RWPE2 (cell line): ENCODE data around the gene PLCG2.

Source experiments
- ATAC-seq: fragments of 200-7000 bp; cut with Tn5 transposase; 3 replicates; pipeline ENCODE4 v1.9.1; 2021; ENCODE audit warnings: low read depth
- DNase-seq: peaks from one replicate; pipeline ENCODE4 v3.0.0-alpha.2; 2020; ENCODE audit warnings: low spot score
- H3K27ac ChIP-seq: fragments of 450-650 bp; 2 replicates; pipeline ENCODE4 v1.5.1; 2017; ENCODE audit warnings: mild to moderate bottlenecking; ENCODE audit not compliant: poor library complexity, severe bottlenecking
- H3K27me3 ChIP-seq: fragments of 250-450 bp; sonication (Bioruptor Pico); 2 replicates; pipeline ENCODE4 v1.5.1; 2021; ENCODE audit warnings: mild to moderate bottlenecking, moderate library complexity; ENCODE audit not compliant: insufficient read depth, poor library complexity, severe bottlenecking
- H3K36me3 ChIP-seq: fragments of 250-450 bp; sonication (Bioruptor Pico); 2 replicates; pipeline ENCODE4 v1.5.1; 2020; ENCODE audit warnings: low read depth, mild to moderate bottlenecking, moderate library complexity
- H3K4me1 ChIP-seq: fragments of 250-450 bp; sonication (Bioruptor Pico); 2 replicates; pipeline ENCODE4 v1.5.1; 2021; ENCODE audit warnings: mild to moderate bottlenecking, moderate library complexity; ENCODE audit not compliant: insufficient read depth, poor library complexity, severe bottlenecking
- H3K4me3 ChIP-seq: fragments of 250-450 bp; sonication (Bioruptor Pico); 2 replicates; pipeline ENCODE4 v1.5.1; 2021; ENCODE audit warnings: mild to moderate bottlenecking, moderate library complexity; ENCODE audit not compliant: severe bottlenecking
- H3K9me3 ChIP-seq: fragments of 250-450 bp; sonication (Bioruptor Pico); 2 replicates; pipeline ENCODE4 v1.5.1; 2021; ENCODE audit warnings: mild to moderate bottlenecking, moderate library complexity; ENCODE audit not compliant: severe bottlenecking
- TF ChIP-seq, protein P1 (sequence below): fragments of 450-650 bp; IDR thresholded peaks from one replicate; pipeline ENCODE4 v1.5.1; 2017; ENCODE audit warnings: mild to moderate bottlenecking, moderate library complexity; ENCODE audit not compliant: poor library complexity, severe bottlenecking

PLCG2 gene

GRCh38 chr16:81785138-81785924 lies 6.2 kb downstream of the PLCG2 start:
- no peak for DNase-seq
- TF ChIP-seq, protein P1, sequence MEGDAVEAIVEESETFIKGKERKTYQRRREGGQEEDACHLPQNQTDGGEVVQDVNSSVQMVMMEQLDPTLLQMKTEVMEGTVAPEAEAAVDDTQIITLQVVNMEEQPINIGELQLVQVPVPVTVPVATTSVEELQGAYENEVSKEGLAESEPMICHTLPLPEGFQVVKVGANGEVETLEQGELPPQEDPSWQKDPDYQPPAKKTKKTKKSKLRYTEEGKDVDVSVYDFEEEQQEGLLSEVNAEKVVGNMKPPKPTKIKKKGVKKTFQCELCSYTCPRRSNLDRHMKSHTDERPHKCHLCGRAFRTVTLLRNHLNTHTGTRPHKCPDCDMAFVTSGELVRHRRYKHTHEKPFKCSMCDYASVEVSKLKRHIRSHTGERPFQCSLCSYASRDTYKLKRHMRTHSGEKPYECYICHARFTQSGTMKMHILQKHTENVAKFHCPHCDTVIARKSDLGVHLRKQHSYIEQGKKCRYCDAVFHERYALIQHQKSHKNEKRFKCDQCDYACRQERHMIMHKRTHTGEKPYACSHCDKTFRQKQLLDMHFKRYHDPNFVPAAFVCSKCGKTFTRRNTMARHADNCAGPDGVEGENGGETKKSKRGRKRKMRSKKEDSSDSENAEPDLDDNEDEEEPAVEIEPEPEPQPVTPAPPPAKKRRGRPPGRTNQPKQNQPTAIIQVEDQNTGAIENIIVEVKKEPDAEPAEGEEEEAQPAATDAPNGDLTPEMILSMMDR: no peak
- no peaks in the 10 kb centered on the region for H3K9me3 ChIP-seq
- H3K27me3 ChIP-seq: peaks cover 4% of the 10 kb centered on the region
- no peaks in the 10 kb centered on the region for H3K36me3 ChIP-seq
- H3K4me1 ChIP-seq: no peaks in the 10 kb centered on the region
- no peak overlapping the region for H3K27ac ChIP-seq
- H3K4me3 ChIP-seq: no peak overlapping the region
- ATAC-seq: no peak

- DNase-seq: no peak
- Histone ChIP-seq H3K9me3 (no peaks in the 10 kb centered on the region), H3K4me3 (no peak overlapping the region), H3K27me3 (no peaks in the 10 kb centered on the region), H3K27ac (no peak overlapping the region), H3K36me3 (no peaks in the 10 kb centered on the region), H3K4me1 (no peaks in the 10 kb centered on the region)
- peak; percentile 42; the same call in 1 of the 3 replicates for ATAC-seq
- TF ChIP-seq, protein P1: no peak
Observed at GRCh38 chr16:81786321-81786720, 7.2 kb downstream of the PLCG2 start.

DNA sequence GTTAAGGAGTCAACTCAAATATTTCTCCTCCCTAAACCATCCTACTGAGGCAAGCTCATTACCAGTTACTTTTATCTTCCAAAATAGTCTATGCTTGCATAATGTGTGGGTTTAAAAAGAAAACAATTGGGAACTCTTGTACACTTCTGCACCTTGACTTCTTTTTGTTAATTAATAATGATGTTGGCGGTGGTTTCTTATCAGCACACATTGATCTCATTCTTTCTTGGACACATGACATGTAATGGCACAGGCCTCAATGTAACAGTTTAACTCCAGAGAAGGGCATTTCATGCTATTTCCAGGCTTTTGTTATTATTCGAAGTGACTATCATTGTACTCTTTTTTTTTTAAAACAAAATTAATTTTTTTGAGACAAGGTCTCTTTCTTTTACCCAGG lies 7.8 kb downstream of the PLCG2 start:
- DNase-seq (no peak), ATAC-seq (no peak)
- Histone ChIP-seq H3K4me1 (no peaks in the 10 kb centered on the region), H3K9me3 (no peaks in the 10 kb centered on the region), H3K36me3 (no peaks in the 10 kb centered on the region), H3K4me3 (no peak overlapping the region), H3K27me3 (no peaks in the 10 kb centered on the region), H3K27ac (no peak overlapping the region)
- TF ChIP-seq, protein P1: no peak

DNA sequence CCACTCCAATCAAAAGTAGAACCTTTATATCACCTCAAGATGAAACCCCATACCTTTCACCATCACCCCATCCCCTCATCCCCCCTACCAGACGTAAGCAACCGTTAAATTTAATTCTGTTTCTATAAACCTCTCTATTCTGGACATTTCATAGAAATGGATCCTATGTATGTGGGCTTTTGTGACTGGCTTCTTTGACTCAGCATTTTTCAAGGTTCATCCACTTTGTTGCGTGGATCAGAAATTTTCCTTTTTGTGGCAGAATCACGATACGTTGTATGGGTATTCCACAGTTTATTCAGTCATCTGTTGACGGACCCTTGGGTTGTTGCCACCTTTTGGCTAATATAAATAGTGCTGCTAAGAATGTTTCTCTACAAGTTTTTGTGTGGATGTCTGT lies 8.6 kb downstream of the PLCG2 start:
- Histone ChIP-seq H3K27ac (no peak overlapping the region), H3K36me3 (no peaks in the 10 kb centered on the region), H3K4me3 (no peak overlapping the region), H3K9me3 (no peaks in the 10 kb centered on the region), H3K4me1 (no peaks in the 10 kb centered on the region), H3K27me3 (no peaks in the 10 kb centered on the region)
- TF ChIP-seq, protein P1: no peak
- DNase-seq: no peak
- ATAC-seq: no peak

DNA sequence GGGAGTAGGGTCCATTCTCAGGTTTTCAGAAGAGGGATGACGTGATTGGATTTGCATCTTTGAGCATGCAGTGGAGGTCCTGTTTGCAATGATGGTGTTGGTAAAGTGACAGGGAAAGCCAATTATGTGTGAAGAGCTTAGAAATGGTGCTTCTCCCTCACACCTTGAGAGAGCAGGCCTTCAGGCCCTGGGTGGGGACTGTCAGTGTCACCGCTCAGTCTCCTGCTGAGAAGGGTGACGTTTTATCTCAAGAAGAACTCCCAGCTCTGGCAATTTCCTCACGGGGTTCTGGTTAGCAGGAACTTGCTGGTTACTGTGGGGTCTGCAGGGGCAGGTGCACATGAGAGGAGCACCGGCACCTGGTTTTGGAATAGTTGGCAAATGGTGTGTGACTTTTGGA lies 11.2 kb downstream of the PLCG2 start:
- Histone ChIP-seq H3K27ac (no peak overlapping the region), H3K9me3 (no peaks in the 10 kb centered on the region), H3K4me1 (no peaks in the 10 kb centered on the region), H3K36me3 (no peaks in the 10 kb centered on the region), H3K4me3 (no peak overlapping the region), H3K27me3 (no peaks in the 10 kb centered on the region)
- TF ChIP-seq, protein P1: no peak
- ATAC-seq (no peak), DNase-seq (no peak)
